H1 (cell line): ENCODE data around the gene ZNF689. TPM values are rescaled to one million over a fixed set of nuclear protein-coding genes. Genes with fewer than 3 reads are reported as not detected.

Experiments used
- CTCF ChIA-PET: fragments of 300-600 bp; sonication (Branson Sonifier 250); formaldehyde crosslinking; loops from one replicate; lab custom pipeline; 2021; ENCODE audit not compliant: partially characterized antibody; lab: Charles Lee
- POLR2A ChIA-PET: fragments of 300-600 bp; sonication (Branson Sonifier 250); formaldehyde crosslinking; loops from one replicate; lab custom pipeline; 2021; ENCODE audit warnings: inconsistent platforms; ENCODE audit not compliant: partially characterized antibody; lab: Charles Lee
- DNase-seq, 2 experiments: peaks; one replicate each; pipeline versions ENCODE4 v3.0.0 to v3.0.0-alpha.2; 2010 to 2022; ENCODE audit warnings: low spot score in 2 of 2, low read depth in 1 of 2, mixed read lengths in 1 of 2
- FAIRE-seq: peaks from 2 replicates; lab custom pipeline; 2011; peaks lifted over from hg19 to GRCh38; lab: Jason Lieb, UNC
- H2AFZ ChIP-seq: 2 replicates; pipeline ENCODE4 v1.8.1; 2012; ENCODE audit warnings: low read length, inconsistent platforms
- H2AK5ac ChIP-seq: 2 replicates; pipeline ENCODE4 v1.6.1; 2013; ENCODE audit warnings: low read depth, low read length
- H2BK120ac ChIP-seq: replicated peaks from 2 replicates; pipeline ENCODE3; 2013; ENCODE audit warnings: low read depth, low read length, inconsistent platforms
- H2BK12ac ChIP-seq: 2 replicates; pipeline ENCODE4 v1.6.1; 2013; ENCODE audit warnings: low read depth, low read length
- H2BK15ac ChIP-seq: 2 replicates; pipeline ENCODE4 v1.6.1; 2013; ENCODE audit warnings: low read length
- H2BK20ac ChIP-seq: 2 replicates; pipeline ENCODE4 v1.6.1; 2013; ENCODE audit warnings: low read length
- H2BK5ac ChIP-seq: 2 replicates; pipeline ENCODE4 v1.6.1; 2013; ENCODE audit warnings: low read depth, low read length
- H3K14ac ChIP-seq: 2 replicates; pipeline ENCODE4 v1.6.1; 2013; ENCODE audit warnings: inconsistent platforms; ENCODE audit not compliant: insufficient read length
- H3K18ac ChIP-seq: 2 replicates; pipeline ENCODE4 v1.6.1; 2013; ENCODE audit warnings: low read length; ENCODE audit errors: extremely low read depth
- H3K23ac ChIP-seq: 2 replicates; pipeline ENCODE4 v1.6.1; 2013; ENCODE audit warnings: inconsistent platforms; ENCODE audit not compliant: insufficient read length
- H3K23me2 ChIP-seq: 2 replicates; pipeline ENCODE4 v1.6.1; 2013; ENCODE audit warnings: low read depth, low read length
- H3K27ac ChIP-seq: 2 replicates; pipeline ENCODE4 v1.6.1; 2011; ENCODE audit warnings: low read depth, low read length, inconsistent platforms
- H3K27me3 ChIP-seq, 4 experiments: replicated peaks in 1 of 4; 1 replicate in 1 of 4; 2 replicates in 3 of 4; pipeline versions ENCODE4 v1.6.1 to v1.8.1; 2011 to 2013; ENCODE audit warnings: low read length in 3 of 4, mild to moderate bottlenecking in 3 of 4, inconsistent platforms in 2 of 4, mixed read lengths in 2 of 4, moderate library complexity in 1 of 4; ENCODE audit not compliant: control insufficient read depth in 3 of 4, insufficient read depth in 3 of 4; ENCODE audit errors: extremely low read depth in 1 of 4
- H3K36me3 ChIP-seq, 4 experiments: 2 replicates each; pipeline versions ENCODE4 v1.6.1 to v1.8.1; 2011 to 2013; ENCODE audit warnings: mild to moderate bottlenecking in 4 of 4, low read length in 3 of 4, moderate library complexity in 2 of 4, control low read depth in 1 of 4, inconsistent platforms in 1 of 4; ENCODE audit not compliant: insufficient read depth in 4 of 4, control insufficient read depth in 2 of 4
- H3K4ac ChIP-seq: replicated peaks from 2 replicates; pipeline ENCODE3; 2013; ENCODE audit warnings: low read length, low read depth, mixed read lengths, inconsistent platforms; ENCODE audit not compliant: insufficient read length
- H3K4me1 ChIP-seq, 4 experiments: replicated peaks in 1 of 4; 1 replicate in 1 of 4; 2 replicates in 3 of 4; pipeline versions ENCODE4 v1.6.1 to v1.8.1; 2011 to 2013; ENCODE audit warnings: low read length in 3 of 4, inconsistent platforms in 2 of 4, mixed read lengths in 1 of 4; ENCODE audit not compliant: insufficient read depth in 4 of 4, control insufficient read depth in 3 of 4
- H3K4me2 ChIP-seq, 2 experiments: 2 replicates each; pipeline versions ENCODE4 v1.6.1 to v1.8.1; 2011 to 2013; ENCODE audit warnings: low read depth in 2 of 2, low read length in 2 of 2, control low read depth in 1 of 2, inconsistent platforms in 1 of 2, mild to moderate bottlenecking in 1 of 2; ENCODE audit not compliant: insufficient read depth in 1 of 2
- H3K4me3 ChIP-seq, 4 experiments: fragments of 200-600, 300-600 bp in 1 of 4; sonication (generic), shearing (Covaris generic), sonication (Bioruptor Twin) in 1 of 4; 2 replicates each; pipeline versions ENCODE4 v1.5.1 to v1.8.1; 2011 to 2016; ENCODE audit warnings: low read length in 4 of 4, low read depth in 3 of 4, control low read depth in 2 of 4, inconsistent platforms in 2 of 4, mild to moderate bottlenecking in 2 of 4, mixed read lengths in 1 of 4, moderate library complexity in 1 of 4; ENCODE audit not compliant: insufficient read depth in 2 of 4; ENCODE audit errors: extremely low read depth in 1 of 4
- H3K56ac ChIP-seq: replicated peaks from 2 replicates; pipeline ENCODE3; 2013; ENCODE audit warnings: low read depth, mild to moderate bottlenecking, mixed read lengths, low read length, inconsistent platforms; ENCODE audit not compliant: insufficient read length
- H3K79me1 ChIP-seq: 2 replicates; pipeline ENCODE4 v1.6.1; 2013; ENCODE audit warnings: low read depth, low read length, control low read depth
- H3K79me2 ChIP-seq, 2 experiments: 2 replicates each; pipeline versions ENCODE4 v1.6.1 to v1.8.1; 2012 to 2013; ENCODE audit warnings: low read length in 2 of 2, mild to moderate bottlenecking in 2 of 2, inconsistent platforms in 1 of 2; ENCODE audit not compliant: insufficient read depth in 2 of 2, control insufficient read depth in 1 of 2
- H3K9ac ChIP-seq, 4 experiments: replicated peaks in 1 of 4; 1 replicate in 1 of 4; 2 replicates in 3 of 4; pipeline versions ENCODE4 v1.6.1 to v1.8.1; 2011 to 2013; ENCODE audit warnings: low read depth in 3 of 4, low read length in 3 of 4, control low read depth in 2 of 4, mild to moderate bottlenecking in 2 of 4, moderate library complexity in 2 of 4, inconsistent platforms in 1 of 4; ENCODE audit errors: extremely low read depth in 1 of 4
- H3K9me3 ChIP-seq, 2 experiments: 2 replicates each; pipeline versions ENCODE4 v1.6.1 to v1.8.1; 2012 to 2013; ENCODE audit warnings: mild to moderate bottlenecking in 2 of 2, moderate library complexity in 2 of 2, control low read depth in 1 of 2, inconsistent platforms in 1 of 2, low read depth in 1 of 2, low read length in 1 of 2, mixed read lengths in 1 of 2; ENCODE audit not compliant: insufficient read depth in 2 of 2
- H4K20me1 ChIP-seq, 2 experiments: replicated peaks in 1 of 2; 2 replicates each; pipeline versions ENCODE3 to v1.8.1; 2011 to 2013; ENCODE audit warnings: inconsistent platforms in 2 of 2, low read length in 2 of 2, mild to moderate bottlenecking in 1 of 2; ENCODE audit not compliant: insufficient read depth in 2 of 2, control insufficient read depth in 1 of 2
- H4K5ac ChIP-seq: 2 replicates; pipeline ENCODE4 v1.6.1; 2013; ENCODE audit warnings: low read length, low read depth, mixed read lengths, inconsistent platforms; ENCODE audit not compliant: insufficient read length
- H4K8ac ChIP-seq: 2 replicates; pipeline ENCODE4 v1.8.0; 2013; ENCODE audit warnings: mild to moderate bottlenecking, moderate library complexity, low read length, inconsistent platforms; ENCODE audit not compliant: insufficient read depth; ENCODE audit errors: extremely low read depth
- H4K91ac ChIP-seq: replicated peaks from 2 replicates; pipeline ENCODE3; 2013; ENCODE audit warnings: low read length, mixed read lengths, inconsistent platforms; ENCODE audit not compliant: insufficient read length
- BCL11A ChIP-seq, 2 experiments: IDR thresholded peaks; one replicate each; pipeline ENCODE4 v1.6.1; 2011; ENCODE audit warnings: low read depth in 2 of 2, low read length in 2 of 2, mild to moderate bottlenecking in 2 of 2
- CEBPB ChIP-seq: IDR thresholded peaks from 2 replicates; pipeline ENCODE4 v1.6.1; 2012; ENCODE audit warnings: low read depth, low read length
- GABPA ChIP-seq: IDR thresholded peaks from 2 replicates; pipeline ENCODE4 v1.6.1; 2011; ENCODE audit warnings: mild to moderate bottlenecking, low read length, moderate library complexity, borderline replicate concordance; ENCODE audit not compliant: insufficient read depth
- HDAC2 ChIP-seq, 2 experiments: fragments of 300-600 bp in 1 of 2; sonication (generic) in 1 of 2; IDR thresholded peaks; 2 replicates each; pipeline ENCODE4 v1.6.1; 2011 to 2012; ENCODE audit warnings: low read depth in 2 of 2, low read length in 2 of 2, mild to moderate bottlenecking in 2 of 2, moderate library complexity in 2 of 2, borderline replicate concordance in 1 of 2, inconsistent platforms in 1 of 2
- HDAC6 ChIP-seq: IDR thresholded peaks from one replicate; pipeline ENCODE4 v1.7.1; 2012; ENCODE audit warnings: low read depth, mild to moderate bottlenecking, inconsistent platforms, low read length, moderate library complexity
- JUND ChIP-seq: IDR thresholded peaks from 2 replicates; pipeline ENCODE4 v1.6.1; 2011; ENCODE audit warnings: mild to moderate bottlenecking, improper control_type of control experiment, low read length
- MAFK ChIP-seq: IDR thresholded peaks from 2 replicates; pipeline ENCODE4 v1.6.1; 2012; ENCODE audit warnings: low read depth, mild to moderate bottlenecking, improper control_type of control experiment, low read length
- NANOG ChIP-seq: IDR thresholded peaks from 2 replicates; pipeline ENCODE4 v1.6.1; 2011; ENCODE audit warnings: low read length, low read depth, mild to moderate bottlenecking, inconsistent platforms; ENCODE audit not compliant: insufficient read depth, poor library complexity, severe bottlenecking
- SIN3A ChIP-seq, 2 experiments: IDR thresholded peaks in 1 of 2; conservative IDR thresholded peaks in 1 of 2; 2 replicates each; pipeline ENCODE4 v1.6.1; 2011 to 2012; ENCODE audit warnings: low read length in 2 of 2, improper control_type of control experiment in 1 of 2, low read depth in 1 of 2, mild to moderate bottlenecking in 1 of 2
- SRF ChIP-seq: IDR thresholded peaks from 2 replicates; pipeline ENCODE4 v1.6.1; 2011; ENCODE audit warnings: mild to moderate bottlenecking, low read depth, low read length, moderate library complexity
- WGBS, 2 experiments: shearing (Covaris generic) in 1 of 2; methylation state at CpG; one replicate each; pipeline versions ENCODE4 v1.1.6 to v1.1.7; 2013 to 2015; ENCODE audit warnings: low lambda C conversion rate in 2 of 2, mixed read lengths in 2 of 2, inconsistent platforms in 1 of 2, low coverage in 1 of 2, missing lambda C conversion rate in 1 of 2; ENCODE audit not compliant: insufficient replicate concordance in 2 of 2, insufficient coverage in 1 of 2, insufficient read length in 1 of 2; ENCODE audit errors: extremely low coverage in 1 of 2, missing lambda C conversion rate in 1 of 2; 5-methylcytosine and 5-hydroxymethylcytosine counted together
- polyA plus RNA-seq, 7 experiments: library from polyadenylated mRNA; depleted of rRNA in 3 of 7; stranded (reverse) in 5 of 7; unstranded in 2 of 7; fragments of >200 nt in 5 of 7; fragments of 200-250 nt in 2 of 7; gene quantifications; 1 replicate in 5 of 7; 2 replicates in 1 of 7; 4 replicates in 1 of 7; pipeline versions ENCODE4 v1.2.1 to v1.2.3, GENCODE V29; 2011 to 2013; ENCODE audit warnings: missing spikeins in 2 of 7, mixed read lengths in 2 of 7
- total RNA-seq: library from RNA; stranded (reverse); fragmentation: NEBNext Ultra II Directional; extraction: Animal tissue kit (Norgen Biotek cat#: 25700); gene quantifications from 2 replicates; pipeline ENCODE4 v1.2.1, GENCODE V29; 2021

Gene ZNF689
- total and polyA plus RNA-seq, 2 of the 8 experiments (the other 6 are each of a cell fraction or from before 2014, with no cell fraction given), result 14.3 to 15.3 TPM

GRCh38 chr16:30641378-30641982, 31.3 kb upstream of the ZNF689 start:
- H3K4me2 ChIP-seq, result no peak overlapping the region
- H3K79me2 ChIP-seq, result no peaks in the 10 kb centered on the region
- H4K5ac ChIP-seq, result no peak overlapping the region
- no peaks in the 10 kb centered on the region for H3K79me1 ChIP-seq
- no peak overlapping the region for H4K8ac ChIP-seq
- H2BK5ac ChIP-seq, result no peak overlapping the region
- peaks cover 0 to 8% (median 1%) of the 10 kb centered on the region in 4 experiments; a peak in 3 of 7 replicates for H3K27me3 ChIP-seq
- no peaks in the 10 kb centered on the region for H3K36me3 ChIP-seq
- no peak overlapping the region for H2BK20ac ChIP-seq
- FAIRE-seq, result no peak
- no peak overlapping the region for H3K4me3 ChIP-seq
- no peak overlapping the region for H2BK120ac ChIP-seq
- POLR2A ChIA-PET, result interaction anchor here (0.9 to 1.5 kb wide), 4 partner anchors 9 to 17 kb away, joined by 3 to 5 read pairs (median 4); partner anchors contain the start of gene FBRS
- no peaks in the 10 kb centered on the region for H3K23me2 ChIP-seq
- H3K23ac ChIP-seq, result no peak overlapping the region
- WGBS, 2 experiments, result 56% methylated on average over 3 of the region's 3 CpGs; no CpG with 5 or more reads in 1 of the 2 experiments
- H3K18ac ChIP-seq, result no peak overlapping the region
- no peaks in the 10 kb centered on the region for H4K20me1 ChIP-seq
- H3K56ac ChIP-seq, result no peak overlapping the region
- H4K91ac ChIP-seq, result no peak overlapping the region
- no peak overlapping the region for H3K4ac ChIP-seq
- no peak for DNase-seq
- H2AK5ac ChIP-seq, result no peak overlapping the region
- H3K27ac ChIP-seq, result no peak overlapping the region
- no peaks in the 10 kb centered on the region for H3K9me3 ChIP-seq
- no peak overlapping the region for H2AFZ ChIP-seq
- H3K9ac ChIP-seq, result no peak overlapping the region
- H2BK15ac ChIP-seq, result no peak overlapping the region
- no peak overlapping the region for H2BK12ac ChIP-seq
- no peak overlapping the region for H3K14ac ChIP-seq
- CTCF ChIA-PET, result interaction anchor here (0.6 to 3.5 kb wide), 7 partner anchors 9 to 500 kb away, joined by 3 to 8 read pairs (median 3); partner anchors contain the start of gene PRR14
- no peaks in the 10 kb centered on the region for H3K4me1 ChIP-seq
- TF ChIP-seq HDAC6 (no peak), SRF (no peak), BCL11A (IDR thresholded peaks at IDR 0.05; ENCODE audit: low read depth in 2 of 2, low read length in 2 of 2) (no peak), HDAC2 (IDR thresholded peaks at IDR 0.05; ENCODE audit: borderline replicate concordance in 1 of 2, low read depth in 2 of 2, low read length in 2 of 2) (no peak), JUND (no peak), MAFK (no peak), GABPA (no peak), SIN3A (conservative IDR thresholded peaks at IDR 0.05 in 1 of 2, IDR thresholded peaks at IDR 0.05 in 1 of 2; ENCODE audit: low read depth in 1 of 2, low read length in 2 of 2) (no peak), NANOG (no peak), CEBPB (no peak)
